Measurements from ENCODE around the gene IFITM1. TPM values are rescaled to one million over a fixed set of nuclear protein-coding genes. Genes with fewer than 3 reads are reported as not detected.

The IFITM1 gene
- total and polyA plus RNA-seq, 2 of the 8 experiments (the other 6 are each of a cell fraction or from before 2014, with no cell fraction given): 394 to 1,464 TPM

DNA sequence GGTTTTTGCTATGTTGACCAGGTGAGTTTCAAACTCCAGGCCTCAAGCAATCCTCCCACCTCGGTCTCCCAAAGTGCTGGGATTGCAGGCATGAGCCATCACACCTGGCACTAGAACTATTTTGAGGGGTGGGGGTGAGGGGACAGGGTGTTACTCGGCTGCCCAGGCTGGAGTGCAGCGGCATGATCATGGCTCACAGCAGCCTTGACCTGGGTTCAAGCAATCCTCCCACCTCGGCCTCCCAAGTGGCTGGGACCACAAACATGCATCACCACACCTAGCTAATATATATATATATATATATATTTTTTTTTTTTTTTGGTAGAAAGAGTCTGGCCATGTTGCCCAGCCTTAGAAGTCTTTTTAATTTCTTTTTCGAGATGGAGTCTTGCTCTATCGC lies 23.9 kb downstream of the IFITM1 start (continued):
- TF ChIP-seq KDM1A (IDR thresholded peaks at IDR 0.05; ENCODE audit: borderline replicate concordance, low read length): no peak
- TF ChIP-seq GABPA (IDR thresholded peaks at IDR 0.05; ENCODE audit: borderline replicate concordance, insufficient read depth, low read length): no peak
- no peak for TF ChIP-seq JUN (IDR thresholded peaks at IDR 0.05; ENCODE audit: low read depth, low read length)
- no peak for TF ChIP-seq ZNF274 (IDR thresholded peaks at IDR 0.05; ENCODE audit: borderline replicate concordance, extremely low read depth, low read length)
